C1 segment of cervical spinal cord (tissue), 14 donors: ENCODE measurements around the gene RXFP3.
"Not testable (repeated sequence)": the region's sequence is repeated elsewhere in the genome, so short reads cannot be mapped to it uniquely, and the experiment has no call there.

ENCODE experiments used
- DNase-seq, 14 donors: peaks; one replicate each; lab custom pipeline; 2025; lab: John Stamatoyannopoulos, UW

Gene RXFP3

GRCh38 chr5:33934176-33934575 lies 2.0 kb upstream of the RXFP3 start:
- no peak for DNase-seq

- DNase-seq, result peak in 8 of 14 donors; percentile 1 to 54 (median 14)
Measured at GRCh38 chr5:33936004-33936380, 194 bp upstream of the RXFP3 start.

- no peak for DNase-seq
Measured at GRCh38 chr5:33937017-33937706, 976 bp downstream of the RXFP3 start.

GRCh38 chr5:33937707-33938506 lies 1.7 kb downstream of the RXFP3 start:
- DNase-seq, result no peak

GRCh38 chr5:33938507-33938796 lies 2.3 kb downstream of the RXFP3 start:
- DNase-seq, result no peak

- no peak for DNase-seq
Measured at GRCh38 chr5:33938881-33939280, 2.7 kb downstream of the RXFP3 start.

- no peak for DNase-seq
Measured at GRCh38 chr5:33939556-33940262, 3.5 kb downstream of the RXFP3 start.

GRCh38 chr5:33941090-33941489 lies 4.9 kb downstream of the RXFP3 start:
- no peak for DNase-seq

GRCh38 chr5:33944543-33945132 lies 8.5 kb downstream of the RXFP3 start:
- no peak for DNase-seq

- DNase-seq, result not testable (repeated sequence)
Measured at GRCh38 chr5:33952175-33952574, 16.0 kb downstream of the RXFP3 start.

- DNase-seq, result no peak
Measured at GRCh38 chr5:33957577-33958150, 21.5 kb downstream of the RXFP3 start.

GRCh38 chr5:33958176-33958575 lies 22.0 kb downstream of the RXFP3 start:
- DNase-seq, result no peak

- DNase-seq, result no peak
Measured at GRCh38 chr5:33964132-33964700, 28.0 kb downstream of the RXFP3 start.

- DNase-seq, result no peak
Measured at GRCh38 chr5:33966805-33967204, 30.6 kb downstream of the RXFP3 start.

- no peak for DNase-seq
Measured at GRCh38 chr5:33968211-33969005, 32.2 kb downstream of the RXFP3 start.

GRCh38 chr5:33969572-33970452 lies 33.6 kb downstream of the RXFP3 start:
- no peak for DNase-seq

GRCh38 chr5:33973271-33973670 lies 37.1 kb downstream of the RXFP3 start:
- DNase-seq, result no peak

- no peak for DNase-seq
Measured at GRCh38 chr5:33975852-33976251, 39.7 kb downstream of the RXFP3 start.

GRCh38 chr5:33976307-33976706 lies 40.1 kb downstream of the RXFP3 start:
- DNase-seq, result no peak

GRCh38 chr5:33978306-33978705 lies 42.1 kb downstream of the RXFP3 start:
- DNase-seq, result no peak
